ENCODE results near the gene PIAS3. TPM values are rescaled to one million over a fixed set of nuclear protein-coding genes. Genes with fewer than 3 reads are reported as not detected.
A peak's percentile ranks its signal among the peaks of the same experiment; 100 is the strongest.

PIAS3 gene
- polyA plus RNA-seq, 3 donors: 7.2 to 25.9 (median 8.8) TPM

DNA sequence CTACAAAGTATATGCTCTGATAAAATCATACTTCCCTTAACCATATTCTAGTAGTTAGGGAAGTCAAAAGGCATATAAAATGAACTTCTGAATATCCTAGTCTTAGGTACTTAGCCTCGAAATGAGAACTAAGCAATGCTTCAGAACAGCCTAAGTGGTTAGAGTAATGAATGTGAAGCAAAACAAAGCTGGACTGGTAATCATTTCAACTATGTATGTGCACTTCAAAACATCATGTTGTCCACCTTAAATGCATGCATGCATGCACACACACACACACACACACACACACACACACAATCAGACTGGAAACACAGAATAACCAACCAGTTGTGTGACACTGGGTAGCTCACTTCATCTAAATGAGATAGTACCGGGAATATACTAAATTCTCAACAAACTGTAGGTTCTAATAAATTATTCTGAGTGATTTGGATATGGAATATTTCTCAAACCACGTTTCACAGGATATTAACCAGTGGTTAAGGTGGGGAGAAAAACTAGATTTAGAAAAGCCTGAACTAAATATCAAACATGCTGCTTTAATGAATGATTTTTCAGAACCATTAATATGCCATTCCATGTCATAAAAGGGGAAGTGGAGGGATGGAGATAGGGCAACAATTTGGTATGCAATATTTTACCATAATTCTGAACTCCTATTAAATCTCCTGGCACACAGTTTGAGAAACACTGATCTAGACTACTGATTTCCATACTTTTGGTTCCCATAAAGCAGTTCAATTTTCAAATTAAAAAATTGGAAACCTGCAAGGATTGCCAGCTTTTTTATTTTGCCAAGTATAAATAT lies 54.4 kb downstream of the PIAS3 start:
- H3K36me3 ChIP-seq (replicated peaks in 1 of 2; ENCODE audit: control insufficient read depth in 1 of 2, insufficient read depth in 2 of 2, low read length in 2 of 2): peaks cover 0 to 13% of the 10 kb centered on the region in 2 donors

DNA sequence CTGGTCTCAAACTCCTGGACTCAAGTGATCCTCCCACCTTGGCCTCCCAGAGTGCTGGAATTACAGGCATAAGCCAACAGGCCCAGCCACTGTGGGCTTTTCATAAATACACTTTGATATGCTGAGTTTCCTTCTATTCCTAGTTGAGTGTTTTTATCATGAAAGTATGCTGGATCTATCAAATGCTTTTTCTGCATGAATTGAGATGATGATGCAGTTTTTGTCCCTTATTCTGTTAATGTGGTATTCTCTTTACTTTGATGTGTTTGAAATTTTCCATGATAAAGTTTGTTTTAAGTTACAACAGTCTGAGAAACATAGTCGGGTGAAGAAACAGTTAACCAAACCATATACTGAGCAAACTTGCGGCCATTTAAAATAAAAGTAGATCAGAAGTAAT lies 59.1 kb downstream of the PIAS3 start:
- no peak overlapping the region for H3K27ac ChIP-seq (ENCODE audit: low read depth in 1 of 2, low read length in 2 of 2)
- H3K4me1 Mint-ChIP-seq: peaks cover 33% of the 10 kb centered on the region
- no peak overlapping the region for H3K4me3 ChIP-seq (replicated peaks in 1 of 3; ENCODE audit: low read depth in 2 of 3, low read length in 3 of 3)
- peaks cover 70% of the 10 kb centered on the region for H3K79me2 ChIP-seq (ENCODE audit: insufficient read depth, low read length)
- peaks cover 26 to 39% (median 36%) of the 10 kb centered on the region in 7 donors for H3K9me3 Mint-ChIP-seq
- H3K4me3 Mint-ChIP-seq: no peak overlapping the region
- peaks cover 21 to 32% of the 10 kb centered on the region in 2 donors for H3K36me3 Mint-ChIP-seq
- no peaks in the 10 kb centered on the region for H3K4me1 ChIP-seq (ENCODE audit: control insufficient read depth in 1 of 2, insufficient read depth in 2 of 2, low read length in 2 of 2)
- TF ChIP-seq, protein P1, sequence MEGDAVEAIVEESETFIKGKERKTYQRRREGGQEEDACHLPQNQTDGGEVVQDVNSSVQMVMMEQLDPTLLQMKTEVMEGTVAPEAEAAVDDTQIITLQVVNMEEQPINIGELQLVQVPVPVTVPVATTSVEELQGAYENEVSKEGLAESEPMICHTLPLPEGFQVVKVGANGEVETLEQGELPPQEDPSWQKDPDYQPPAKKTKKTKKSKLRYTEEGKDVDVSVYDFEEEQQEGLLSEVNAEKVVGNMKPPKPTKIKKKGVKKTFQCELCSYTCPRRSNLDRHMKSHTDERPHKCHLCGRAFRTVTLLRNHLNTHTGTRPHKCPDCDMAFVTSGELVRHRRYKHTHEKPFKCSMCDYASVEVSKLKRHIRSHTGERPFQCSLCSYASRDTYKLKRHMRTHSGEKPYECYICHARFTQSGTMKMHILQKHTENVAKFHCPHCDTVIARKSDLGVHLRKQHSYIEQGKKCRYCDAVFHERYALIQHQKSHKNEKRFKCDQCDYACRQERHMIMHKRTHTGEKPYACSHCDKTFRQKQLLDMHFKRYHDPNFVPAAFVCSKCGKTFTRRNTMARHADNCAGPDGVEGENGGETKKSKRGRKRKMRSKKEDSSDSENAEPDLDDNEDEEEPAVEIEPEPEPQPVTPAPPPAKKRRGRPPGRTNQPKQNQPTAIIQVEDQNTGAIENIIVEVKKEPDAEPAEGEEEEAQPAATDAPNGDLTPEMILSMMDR (IDR thresholded peaks at IDR 0.05): no peak
- no peak for DNase-seq
- H3K27me3 ChIP-seq (ENCODE audit: control insufficient read depth in 2 of 2, insufficient read depth in 2 of 2, low read length in 2 of 2): no peaks in the 10 kb centered on the region
- H3K4me2 ChIP-seq (replicated peaks; ENCODE audit: extremely low read depth, low read length, poor library complexity, severe bottlenecking): no peak overlapping the region
- no peak overlapping the region for H3K27ac Mint-ChIP-seq
- peaks cover 4 to 16% of the 10 kb centered on the region in 2 donors for H3K36me3 ChIP-seq (replicated peaks in 1 of 2; ENCODE audit: control insufficient read depth in 1 of 2, insufficient read depth in 2 of 2, low read length in 2 of 2)
- intact Hi-C loops (cut with micrococcal nuclease): no loop called here
- H2AFZ ChIP-seq (ENCODE audit: insufficient read depth, low read depth, low read length, poor library complexity, severe bottlenecking): no peak overlapping the region
- no peak overlapping the region for H3K9ac ChIP-seq (ENCODE audit: insufficient read depth, low read length, poor library complexity, severe bottlenecking)
- no CpG with 5 or more reads among the region's 2 CpGs for WGBS (ENCODE audit: insufficient coverage)
- peaks cover 21 to 37% of the 10 kb centered on the region in 2 donors for H3K9me3 ChIP-seq (replicated peaks in 1 of 2; ENCODE audit: control insufficient read depth in 1 of 2, insufficient read depth in 1 of 2, low read length in 2 of 2)
- H3K27me3 Mint-ChIP-seq (ENCODE audit: low read depth in 3 of 3): peaks cover 0 to 3% (median 0%) of the 10 kb centered on the region in 3 donors
- peaks cover 42% of the 10 kb centered on the region for H4K20me1 ChIP-seq (ENCODE audit: insufficient read depth, low read length)

More for the DNA sequence above, 54.4 kb downstream of the PIAS3 start:
- H3K9ac ChIP-seq (ENCODE audit: insufficient read depth, low read length, poor library complexity, severe bottlenecking): no peak overlapping the region
- peaks cover 12 to 22% of the 10 kb centered on the region in 2 donors for H3K36me3 Mint-ChIP-seq
- peaks cover 0 to 2% (median 0%) of the 10 kb centered on the region in 3 donors for H3K27me3 Mint-ChIP-seq (ENCODE audit: low read depth in 3 of 3)
- H2AFZ ChIP-seq (ENCODE audit: insufficient read depth, low read depth, low read length, poor library complexity, severe bottlenecking): no peak overlapping the region
- no CpG with 5 or more reads among the region's 3 CpGs for WGBS (ENCODE audit: insufficient coverage)
- no peaks in the 10 kb centered on the region for H3K9me3 ChIP-seq (replicated peaks in 1 of 2; ENCODE audit: control insufficient read depth in 1 of 2, insufficient read depth in 1 of 2, low read length in 2 of 2)
- H3K79me2 ChIP-seq (ENCODE audit: insufficient read depth, low read length): peaks cover 93% of the 10 kb centered on the region
- H3K27ac Mint-ChIP-seq: no peak overlapping the region
- H3K27me3 ChIP-seq (ENCODE audit: control insufficient read depth in 2 of 2, insufficient read depth in 2 of 2, low read length in 2 of 2): no peaks in the 10 kb centered on the region
- no peak overlapping the region for H3K4me3 ChIP-seq (replicated peaks in 1 of 3; ENCODE audit: low read depth in 2 of 3, low read length in 3 of 3)
- no peak overlapping the region for H3K4me3 Mint-ChIP-seq
- no peaks in the 10 kb centered on the region for H3K4me1 ChIP-seq (ENCODE audit: control insufficient read depth in 1 of 2, insufficient read depth in 2 of 2, low read length in 2 of 2)
- H3K27ac ChIP-seq (ENCODE audit: low read depth in 1 of 2, low read length in 2 of 2): peak overlapping the region in 1 of 2 donors; percentile 21
- H3K4me2 ChIP-seq (replicated peaks; ENCODE audit: extremely low read depth, low read length, poor library complexity, severe bottlenecking): no peak overlapping the region
- H4K20me1 ChIP-seq (ENCODE audit: insufficient read depth, low read length): peaks cover 76% of the 10 kb centered on the region
- TF ChIP-seq, protein P1 (IDR thresholded peaks at IDR 0.05): no peak
- intact Hi-C loops (cut with micrococcal nuclease): no loop called here
- H3K4me1 Mint-ChIP-seq: peaks cover 40% of the 10 kb centered on the region
- peaks cover 0 to 3% (median under 1%) of the 10 kb centered on the region in 7 donors for H3K9me3 Mint-ChIP-seq
- DNase-seq: no peak

Small RNA genes within 50 kb of the gene (small RNA-seq; reads per million reads assigned to genes)
- gene MIR6736 (ENCODE audit: insufficient read length, low read depth): not detected

Other genes with a start within 250 kb of the PIAS3 start
- under 1 TPM in 1 of 3 donors, not detected in 2; 0.04 TPM for gene PDZK1, start 151.7 kb downstream of the PIAS3 start, polyA plus RNA-seq
- 1 to 10 TPM in 1 of 3 donors, under 1 TPM in 2; 0.01 to 1.4 (median 0.16) TPM for gene CD160, start 139.6 kb downstream of the PIAS3 start, polyA plus RNA-seq
- 1 to 10 TPM; 3.5 to 5.4 (median 5.2) TPM for gene RNF115, start 35.0 kb downstream of the PIAS3 start, polyA plus RNA-seq
- 10 to 100 TPM; 23.5 to 41.3 (median 30.5) TPM for gene POLR3C, start 34.9 kb downstream of the PIAS3 start, polyA plus RNA-seq
- 1 to 10 TPM; 2.1 to 6.4 (median 3.1) TPM for gene NUDT17, start 13.5 kb downstream of the PIAS3 start, polyA plus RNA-seq
- 1 to 10 TPM in 2 of 3 donors, under 1 TPM in 1; 0.40 to 1.5 (median 1.3) TPM for gene ANKRD35, start 26.8 kb upstream of the PIAS3 start, polyA plus RNA-seq
- 1 to 10 TPM in 1 of 3 donors, not detected in 2; 1.2 TPM for gene ITGA10, start 51.0 kb upstream of the PIAS3 start, polyA plus RNA-seq
- 10 to 100 TPM; 12.0 to 38.2 (median 37.9) TPM for gene PEX11B, start 59.6 kb upstream of the PIAS3 start, polyA plus RNA-seq
- 100 to 1,000 TPM in 2 of 3 donors, 10 to 100 TPM in 1; 91.5 to 171 (median 115) TPM for gene RBM8A, start 68.4 kb upstream of the PIAS3 start, polyA plus RNA-seq
- gene LIX1L, start 98.9 kb upstream of the PIAS3 start, polyA plus RNA-seq: 10 to 100 TPM in 1 of 3 donors, 1 to 10 TPM in 2; 6.3 to 13.6 (median 8.5) TPM
- under 1 TPM in 1 of 3 donors, not detected in 2; 0.31 TPM for gene ANKRD34A, start 105.5 kb upstream of the PIAS3 start, polyA plus RNA-seq
- 10 to 100 TPM; 11.6 to 39.0 (median 36.2) TPM for gene POLR3GL, start 105.6 kb upstream of the PIAS3 start, polyA plus RNA-seq
- gene TXNIP, start 137.5 kb upstream of the PIAS3 start, polyA plus RNA-seq: 1,000 to 10,000 TPM in 1 of 3 donors, 100 to 1,000 TPM in 2; 640 to 3,778 (median 844) TPM
- not detected for gene HJV, start 162.7 kb upstream of the PIAS3 start, polyA plus RNA-seq

Measured in CD14-positive monocyte (primary cell).